Mesothelial cell of epicardium (in vitro differentiated cells): ENCODE data around the gene STMN3. TPM values are rescaled to one million over a fixed set of nuclear protein-coding genes. Genes with fewer than 3 reads are reported as not detected.
"Not testable (repeated sequence)": the region's sequence is repeated elsewhere in the genome, so short reads cannot be mapped to it uniquely, and the experiment has no call there.

Experiments used
- DNase-seq, 2 experiments: peaks; one replicate each; pipeline ENCODE4 v3.0.0; 2021; ENCODE audit warnings: low spot score in 2 of 2; ENCODE audit not compliant: unreplicated experiment in 2 of 2
- H3K27ac Mint-ChIP-seq: 2 replicates; pipeline ENCODE4 v1.8.0; 2021; ENCODE audit warnings: mixed read lengths
- H3K27me3 Mint-ChIP-seq: 2 replicates; pipeline ENCODE4 v1.8.0; 2021; ENCODE audit warnings: low read depth, mixed read lengths
- H3K36me3 Mint-ChIP-seq: 2 replicates; pipeline ENCODE4 v1.8.0; 2021; ENCODE audit warnings: mixed read lengths
- H3K4me1 Mint-ChIP-seq: 2 replicates; pipeline ENCODE4 v1.8.0; 2021; ENCODE audit warnings: mixed read lengths
- H3K4me3 Mint-ChIP-seq: 2 replicates; pipeline ENCODE4 v1.8.0; 2021; ENCODE audit warnings: mild to moderate bottlenecking, moderate library complexity, mixed read lengths
- H3K9me3 Mint-ChIP-seq: 2 replicates; pipeline ENCODE4 v1.8.0; 2021; ENCODE audit warnings: mixed read lengths
- CTCF ChIP-seq: fragments of 200-600 bp; sonication (generic); IDR thresholded peaks from one replicate; pipeline ENCODE4 v1.5.0; 2021; ENCODE audit warnings: antibody characterized with exemption; ENCODE audit not compliant: unreplicated experiment
- total RNA-seq: library from RNA; stranded (reverse); gene quantifications from 3 replicates; pipeline ENCODE4 v1.2.1, GENCODE V29; 2021

Gene STMN3
- total RNA-seq, 1 donor from 2014 or later: 34.1 TPM

- Mint-ChIP-seq H3K4me3 (no peak overlapping the region), H3K9me3 (no peaks in the 10 kb centered on the region), H3K27ac (no peak overlapping the region), H3K36me3 (peaks cover 5% of the 10 kb centered on the region), H3K27me3 (no peaks in the 10 kb centered on the region), H3K4me1 (peaks cover 19% of the 10 kb centered on the region)
- no peak for TF ChIP-seq CTCF
- no peak for DNase-seq
Observed at GRCh38 chr20:63661108-63661507, 7.9 kb upstream of the STMN3 start.

GRCh38 chr20:63660622-63661021 lies 7.4 kb upstream of the STMN3 start:
- Mint-ChIP-seq H3K27me3 (no peaks in the 10 kb centered on the region), H3K4me3 (no peak overlapping the region), H3K4me1 (peaks cover 19% of the 10 kb centered on the region), H3K9me3 (no peaks in the 10 kb centered on the region), H3K27ac (no peak overlapping the region), H3K36me3 (peaks cover 3% of the 10 kb centered on the region)
- no peak for TF ChIP-seq CTCF
- no peak for DNase-seq

GRCh38 chr20:63660174-63660573 lies 7.0 kb upstream of the STMN3 start:
- Mint-ChIP-seq H3K4me1 (peaks cover 19% of the 10 kb centered on the region), H3K4me3 (peak overlapping the region; percentile 96)
- not testable (repeated sequence) for DNase-seq, H3K27me3 Mint-ChIP-seq, H3K36me3 Mint-ChIP-seq, H3K9me3 Mint-ChIP-seq, H3K27ac Mint-ChIP-seq

- no peak for TF ChIP-seq CTCF
- peaks cover 3% of the 10 kb centered on the region for H3K36me3 Mint-ChIP-seq
- no peaks in the 10 kb centered on the region for H3K27me3 Mint-ChIP-seq
- DNase-seq: no peak
- peaks cover 19% of the 10 kb centered on the region for H3K4me1 Mint-ChIP-seq
- H3K4me3 Mint-ChIP-seq: peak overlapping the region; percentile 96
- H3K9me3 Mint-ChIP-seq: no peaks in the 10 kb centered on the region
- peak overlapping the region; percentile 34 for H3K27ac Mint-ChIP-seq
Observed at GRCh38 chr20:63659370-63659769, 6.1 kb upstream of the STMN3 start.

GRCh38 chr20:63658749-63659187 lies 5.5 kb upstream of the STMN3 start:
- H3K9me3 Mint-ChIP-seq: no peaks in the 10 kb centered on the region
- no peaks in the 10 kb centered on the region for H3K27me3 Mint-ChIP-seq
- H3K4me3 Mint-ChIP-seq: peak overlapping the region; percentile 96
- H3K27ac Mint-ChIP-seq: peak overlapping the region; percentile 91
- TF ChIP-seq CTCF: no peak
- H3K4me1 Mint-ChIP-seq: peaks cover 25% of the 10 kb centered on the region
- DNase-seq: peak in 1 of 2 experiments; percentile 28
- H3K36me3 Mint-ChIP-seq: peaks cover 3% of the 10 kb centered on the region

- Mint-ChIP-seq H3K4me3 (peak within 1 kb of the TSS; percentile 96), H3K27me3 (no peaks in the 10 kb centered on the region), H3K36me3 (peaks cover 3% of the 10 kb centered on the region), H3K27ac (peak within 1 kb of the TSS; percentile 91), H3K4me1 (peaks cover 26% of the 10 kb centered on the region), H3K9me3 (no peaks in the 10 kb centered on the region)
- no peak for TF ChIP-seq CTCF
- DNase-seq: peak; percentile 74 to 94
Observed at GRCh38 chr20:63657937-63658748, 4.9 kb upstream of the STMN3 start, which contains the start of gene RTEL1. TSS of gene RTEL1 (plus strand) at chr20:63658312. CDS start at chr20:63659403, 1,091 bp downstream.
